Neuron (in vitro differentiated cells): ENCODE measurements around the gene RBM11.

Experiments used
- H2AFZ ChIP-seq: one replicate; pipeline ENCODE4 v1.6.1; 2013; ENCODE audit warnings: low read depth, mild to moderate bottlenecking, inconsistent platforms, low read length, moderate library complexity
- H3K27me3 ChIP-seq: one replicate; pipeline ENCODE4 v1.6.1; 2013; ENCODE audit warnings: low read length; ENCODE audit not compliant: insufficient read depth
- H3K36me3 ChIP-seq: one replicate; pipeline ENCODE4 v1.6.1; 2013; ENCODE audit warnings: low read length; ENCODE audit not compliant: insufficient read depth
- H3K4me1 ChIP-seq: one replicate; pipeline ENCODE4 v1.6.1; 2013; ENCODE audit warnings: low read length; ENCODE audit not compliant: insufficient read depth
- H3K4me3 ChIP-seq: 2 replicates; pipeline ENCODE4 v1.5.1; 2013; ENCODE audit warnings: mild to moderate bottlenecking, low read length, moderate library complexity
- H3K9me3 ChIP-seq: one replicate; pipeline ENCODE4 v1.6.1; 2013; ENCODE audit warnings: low read length

The RBM11 gene

GRCh38 chr21:14275702-14276205, 59.8 kb downstream of the RBM11 start:
- no peak overlapping the region for H2AFZ ChIP-seq

More at GRCh38 chr21:14275702-14276205, 59.8 kb downstream of the RBM11 start:
- Histone ChIP-seq H3K9me3 (no peaks in the 10 kb centered on the region), H3K4me3 (no peak overlapping the region), H3K27me3 (peaks cover 18% of the 10 kb centered on the region), H3K4me1 (no peaks in the 10 kb centered on the region), H3K36me3 (no peaks in the 10 kb centered on the region)
